HepG2 (cell line): ENCODE results near the gene SPATA33. TPM values are rescaled to one million over a fixed set of nuclear protein-coding genes. Genes with fewer than 3 reads are reported as not detected.
A peak's percentile ranks its signal among the peaks of the same experiment; 100 is the strongest.

Experiments
- AHR ChIP-seq: IDR thresholded peaks from 2 replicates; pipeline ENCODE4 v1.6.1; 2018; ENCODE audit warnings: missing genetic modification reagents, missing compliant biosample characterization
- BCLAF1 ChIP-seq: fragments of 450-650 bp; IDR thresholded peaks from 2 replicates; pipeline ENCODE4 v1.6.1; 2017; ENCODE audit warnings: mild to moderate bottlenecking
- HMG20A ChIP-seq: IDR thresholded peaks from 2 replicates; pipeline ENCODE4 v1.6.1; 2016; ENCODE audit warnings: borderline replicate concordance
- HNRNPK ChIP-seq: fragments of 200-400 bp; formaldehyde crosslinking; IDR thresholded peaks from 2 replicates; pipeline ENCODE4 v1.6.1; 2018; ENCODE audit warnings: low read length, low read depth, moderate library complexity, mild to moderate bottlenecking; ENCODE audit not compliant: poor library complexity, severe bottlenecking
- KDM2A ChIP-seq: sonication (generic); formaldehyde crosslinking; IDR thresholded peaks from 2 replicates; pipeline ENCODE4 v1.4.0; 2020; ENCODE audit warnings: low read depth, missing genetic modification reagents, borderline replicate concordance
- KLF13 ChIP-seq: sonication (generic); formaldehyde crosslinking; IDR thresholded peaks from 2 replicates; pipeline ENCODE4 v1.4.0; 2020; ENCODE audit warnings: mild to moderate bottlenecking, missing genetic modification reagents
- KLF16 ChIP-seq, 2 experiments: sonication (generic) in 1 of 2; formaldehyde crosslinking in 1 of 2; IDR thresholded peaks; 2 replicates each; pipeline versions ENCODE4 v1.6.1 to v1.8.0; 2016 to 2023; ENCODE audit warnings: missing genetic modification reagents in 2 of 2, missing compliant biosample characterization in 1 of 2
- MED13 ChIP-seq: sonication (generic); formaldehyde crosslinking; IDR thresholded peaks from 2 replicates; pipeline ENCODE4 v1.5.0; 2020; ENCODE audit warnings: missing genetic modification reagents
- MED8 ChIP-seq: sonication (generic); formaldehyde crosslinking; IDR thresholded peaks from 2 replicates; pipeline ENCODE4 v1.8.1; 2023; ENCODE audit warnings: mild to moderate bottlenecking, missing genetic modification reagents; ENCODE audit not compliant: insufficient replicate concordance
- MIXL1 ChIP-seq: IDR thresholded peaks from 2 replicates; pipeline ENCODE4 v1.6.1; 2016
- MTERF4 ChIP-seq: sonication (generic); formaldehyde crosslinking; IDR thresholded peaks from 2 replicates; pipeline ENCODE4 v1.8.0; 2023; ENCODE audit warnings: mild to moderate bottlenecking, missing genetic modification reagents
- PBX3 ChIP-seq: sonication (generic); formaldehyde crosslinking; IDR thresholded peaks from 2 replicates; pipeline ENCODE4 v1.8.1; 2023; ENCODE audit warnings: missing genetic modification reagents, inconsistent platforms, borderline replicate concordance
- RARA ChIP-seq: IDR thresholded peaks from 2 replicates; pipeline ENCODE4 v1.6.1; 2016; ENCODE audit warnings: missing genetic modification reagents, missing compliant biosample characterization
- SKI ChIP-seq: fragments of 450-650 bp; IDR thresholded peaks from one replicate; pipeline ENCODE4 v1.6.1; 2018; ENCODE audit warnings: mild to moderate bottlenecking; ENCODE audit not compliant: partially characterized antibody
- SRSF9 ChIP-seq: fragments of 200-400 bp; formaldehyde crosslinking; IDR thresholded peaks from 2 replicates; pipeline ENCODE4 v1.6.1; 2018; ENCODE audit warnings: borderline replicate concordance, mild to moderate bottlenecking, low read depth, low read length; ENCODE audit not compliant: insufficient read depth, poor library complexity, severe bottlenecking
- ZNF563 ChIP-seq: sonication (generic); formaldehyde crosslinking; IDR thresholded peaks from 2 replicates; pipeline ENCODE4 v1.8.0; 2022; ENCODE audit warnings: mild to moderate bottlenecking, moderate library complexity, missing genetic modification reagents
- ZNF572 ChIP-seq: sonication (generic); formaldehyde crosslinking; IDR thresholded peaks from 2 replicates; pipeline ENCODE4 v1.5.1; 2020; ENCODE audit warnings: mild to moderate bottlenecking, missing genetic modification reagents
- ZNF7 ChIP-seq: IDR thresholded peaks from 2 replicates; pipeline ENCODE4 v1.6.1; 2016; ENCODE audit warnings: missing biosample characterization, missing genetic modification reagents
- ZSCAN22 ChIP-seq: sonication (generic); formaldehyde crosslinking; IDR thresholded peaks from 2 replicates; pipeline ENCODE4 v1.4.0; 2020; ENCODE audit warnings: mild to moderate bottlenecking, missing genetic modification reagents
- polyA plus RNA-seq, 8 experiments: library from polyadenylated mRNA; depleted of rRNA in 3 of 8; stranded (reverse) in 7 of 8; unstranded in 1 of 8; fragments of >200 nt; fragmentation: Illumina TruSeq in 4 of 8; extraction: Trizol in 4 of 8; gene quantifications; 2 replicates each; pipeline versions ENCODE4 v1.2.1 to v1.2.3, GENCODE V29; 2011 to 2016; ENCODE audit warnings: low read depth in 4 of 8, missing spikeins in 1 of 8, mixed read lengths in 1 of 8; ENCODE audit not compliant: insufficient read depth in 1 of 8
- total RNA-seq, 5 experiments: library from RNA; depleted of rRNA; stranded (reverse); fragments of >200 nt; fragmentation: Illumina TruSeq; extraction: Trizol; gene quantifications; 2 replicates each; pipeline ENCODE4 v1.2.3, GENCODE V29; 2016; ENCODE audit warnings: low read depth in 1 of 5
- TF ChIP-seq, protein P1 (sequence below): sonication (generic); formaldehyde crosslinking; IDR thresholded peaks from 2 replicates; pipeline ENCODE4 v1.8.1; 2023; ENCODE audit warnings: mild to moderate bottlenecking, inconsistent platforms, moderate library complexity, missing genetic modification reagents, borderline replicate concordance
- TF ChIP-seq, protein P2 (sequence below): sonication (generic); formaldehyde crosslinking; IDR thresholded peaks from 2 replicates; pipeline ENCODE4 v1.8.0; 2022; ENCODE audit warnings: mild to moderate bottlenecking, missing genetic modification reagents; ENCODE audit not compliant: insufficient replicate concordance

SPATA33 gene
- total and polyA plus RNA-seq, 2 of the 13 experiments (the other 11 are each of a cell fraction or from before 2014, with no cell fraction given): 5.7 to 11.0 TPM

- TF ChIP-seq ZSCAN22 (0 out of 2 replicates have a peak, but pooled peaks have one; percentile 9), MED13 (CRISPR knock-in tag) (peak; percentile 23; the same call in 1 of the 2 replicates), RARA (CRISPR knock-in tag) (peak; percentile 32; the same call in 1 of the 2 replicates), AHR (CRISPR knock-in tag) (peak; percentile 38; the same call in 1 of the 2 replicates), BCLAF1 (no peak), KLF13 (CRISPR knock-in tag) (no peak), SKI (peak; percentile 51), ZNF7 (CRISPR knock-in tag) (no peak), ZNF572 (CRISPR knock-in tag) (peak; percentile 97), SRSF9 (no peak), PBX3 (CRISPR knock-in tag) (peak; percentile 77), MTERF4 (CRISPR knock-in tag) (no peak), ZNF563 (CRISPR knock-in tag) (peak; percentile 44; the same call in 1 of the 2 replicates), HMG20A (CRISPR knock-in tag) (peak; percentile 21), MED8 (CRISPR knock-in tag) (peak; percentile 13), KDM2A (CRISPR knock-in tag) (peak; percentile 72), HNRNPK (peak; percentile 19), KLF16 (CRISPR knock-in tag; IDR thresholded peaks at IDR 0.05) (0 out of 4 replicates have a peak, but pooled peaks of 1 of the 2 experiments have one; percentile 26), MIXL1 (CRISPR knock-in tag) (no peak; the same call in 1 of the 2 replicates)
- TF ChIP-seq, protein P1, sequence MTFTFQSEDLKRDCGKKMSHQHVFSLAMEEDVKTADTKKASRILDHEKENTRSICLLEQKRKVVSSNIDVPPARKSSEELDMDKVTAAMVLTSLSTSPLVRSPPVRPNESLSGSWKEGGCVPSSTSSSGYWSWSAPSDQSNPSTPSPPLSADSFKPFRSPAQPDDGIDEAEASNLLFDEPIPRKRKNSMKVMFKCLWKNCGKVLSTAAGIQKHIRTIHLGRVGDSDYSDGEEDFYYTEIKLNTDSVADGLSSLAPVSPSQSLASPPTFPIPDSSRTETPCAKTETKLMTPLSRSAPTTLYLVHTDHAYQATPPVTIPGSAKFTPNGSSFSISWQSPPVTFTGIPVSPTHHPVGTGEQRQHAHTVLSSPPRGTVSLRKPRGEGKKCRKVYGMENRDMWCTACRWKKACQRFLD: 0 out of 2 replicates have a peak, but pooled peaks have one; percentile 10
- TF ChIP-seq, protein P2, sequence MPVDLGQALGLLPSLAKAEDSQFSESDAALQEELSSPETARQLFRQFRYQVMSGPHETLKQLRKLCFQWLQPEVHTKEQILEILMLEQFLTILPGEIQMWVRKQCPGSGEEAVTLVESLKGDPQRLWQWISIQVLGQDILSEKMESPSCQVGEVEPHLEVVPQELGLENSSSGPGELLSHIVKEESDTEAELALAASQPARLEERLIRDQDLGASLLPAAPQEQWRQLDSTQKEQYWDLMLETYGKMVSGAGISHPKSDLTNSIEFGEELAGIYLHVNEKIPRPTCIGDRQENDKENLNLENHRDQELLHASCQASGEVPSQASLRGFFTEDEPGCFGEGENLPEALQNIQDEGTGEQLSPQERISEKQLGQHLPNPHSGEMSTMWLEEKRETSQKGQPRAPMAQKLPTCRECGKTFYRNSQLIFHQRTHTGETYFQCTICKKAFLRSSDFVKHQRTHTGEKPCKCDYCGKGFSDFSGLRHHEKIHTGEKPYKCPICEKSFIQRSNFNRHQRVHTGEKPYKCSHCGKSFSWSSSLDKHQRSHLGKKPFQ (CRISPR knock-in tag): peak; percentile 92
Measured at GRCh38 chr16:89700649-89701424, 43.2 kb downstream of the SPATA33 start (continued).
